VCaP (cell line): ENCODE data around the gene YJU2.

Experiments
- H3K27ac ChIP-seq: fragments of 450-650 bp; 2 replicates; pipeline ENCODE4 v1.5.1; 2017
- TF ChIP-seq, protein P1 (sequence below): fragments of 450-650 bp; conservative IDR thresholded peaks from 2 replicates; pipeline ENCODE4 v1.5.1; 2017; ENCODE audit warnings: mild to moderate bottlenecking, moderate library complexity

Gene YJU2

DNA sequence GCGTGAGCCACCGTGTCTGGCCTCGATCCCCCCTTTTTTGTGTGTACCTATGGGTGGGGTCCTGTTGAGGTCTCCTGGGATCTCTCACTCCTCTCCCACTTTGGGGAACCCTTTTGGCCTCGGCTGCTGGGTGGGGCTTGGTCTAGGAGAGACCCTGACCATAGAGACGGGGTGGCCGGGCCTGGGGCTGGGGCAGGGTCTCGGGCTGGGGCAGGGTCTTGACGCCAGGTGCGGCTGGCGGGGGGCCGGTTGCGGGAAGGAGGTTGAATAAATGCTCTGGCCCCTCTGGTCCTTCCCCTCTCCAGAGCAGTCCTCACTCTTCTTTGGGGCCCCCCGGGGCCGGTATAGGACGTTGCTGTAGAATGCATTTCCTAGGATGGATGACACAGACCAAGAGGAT lies 45.6 kb downstream of the YJU2 start:
- H3K27ac ChIP-seq: no peak overlapping the region
- TF ChIP-seq, protein P1, sequence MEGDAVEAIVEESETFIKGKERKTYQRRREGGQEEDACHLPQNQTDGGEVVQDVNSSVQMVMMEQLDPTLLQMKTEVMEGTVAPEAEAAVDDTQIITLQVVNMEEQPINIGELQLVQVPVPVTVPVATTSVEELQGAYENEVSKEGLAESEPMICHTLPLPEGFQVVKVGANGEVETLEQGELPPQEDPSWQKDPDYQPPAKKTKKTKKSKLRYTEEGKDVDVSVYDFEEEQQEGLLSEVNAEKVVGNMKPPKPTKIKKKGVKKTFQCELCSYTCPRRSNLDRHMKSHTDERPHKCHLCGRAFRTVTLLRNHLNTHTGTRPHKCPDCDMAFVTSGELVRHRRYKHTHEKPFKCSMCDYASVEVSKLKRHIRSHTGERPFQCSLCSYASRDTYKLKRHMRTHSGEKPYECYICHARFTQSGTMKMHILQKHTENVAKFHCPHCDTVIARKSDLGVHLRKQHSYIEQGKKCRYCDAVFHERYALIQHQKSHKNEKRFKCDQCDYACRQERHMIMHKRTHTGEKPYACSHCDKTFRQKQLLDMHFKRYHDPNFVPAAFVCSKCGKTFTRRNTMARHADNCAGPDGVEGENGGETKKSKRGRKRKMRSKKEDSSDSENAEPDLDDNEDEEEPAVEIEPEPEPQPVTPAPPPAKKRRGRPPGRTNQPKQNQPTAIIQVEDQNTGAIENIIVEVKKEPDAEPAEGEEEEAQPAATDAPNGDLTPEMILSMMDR: no peak

DNA sequence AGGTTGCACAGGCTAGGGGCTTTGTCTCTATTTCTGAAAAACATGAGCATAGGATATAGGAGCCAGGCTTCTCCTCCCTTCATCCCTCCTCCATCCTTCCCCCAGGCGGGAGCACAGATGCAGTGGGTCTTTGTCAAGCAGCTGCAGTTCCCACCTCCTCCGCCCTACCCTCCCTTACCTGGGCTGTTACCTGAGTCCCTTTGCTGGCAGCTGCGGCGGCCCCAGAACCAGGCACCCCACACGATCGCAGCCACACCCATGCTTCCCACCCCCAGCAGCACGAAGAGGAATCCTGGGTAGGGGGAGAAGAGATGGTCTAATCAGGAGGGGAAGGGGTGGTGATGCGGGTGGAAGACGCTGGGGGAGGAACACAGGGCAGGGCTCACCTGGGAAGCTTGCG lies 47.5 kb downstream of the YJU2 start:
- no peak overlapping the region for H3K27ac ChIP-seq
- TF ChIP-seq, protein P1: no peak

DNA sequence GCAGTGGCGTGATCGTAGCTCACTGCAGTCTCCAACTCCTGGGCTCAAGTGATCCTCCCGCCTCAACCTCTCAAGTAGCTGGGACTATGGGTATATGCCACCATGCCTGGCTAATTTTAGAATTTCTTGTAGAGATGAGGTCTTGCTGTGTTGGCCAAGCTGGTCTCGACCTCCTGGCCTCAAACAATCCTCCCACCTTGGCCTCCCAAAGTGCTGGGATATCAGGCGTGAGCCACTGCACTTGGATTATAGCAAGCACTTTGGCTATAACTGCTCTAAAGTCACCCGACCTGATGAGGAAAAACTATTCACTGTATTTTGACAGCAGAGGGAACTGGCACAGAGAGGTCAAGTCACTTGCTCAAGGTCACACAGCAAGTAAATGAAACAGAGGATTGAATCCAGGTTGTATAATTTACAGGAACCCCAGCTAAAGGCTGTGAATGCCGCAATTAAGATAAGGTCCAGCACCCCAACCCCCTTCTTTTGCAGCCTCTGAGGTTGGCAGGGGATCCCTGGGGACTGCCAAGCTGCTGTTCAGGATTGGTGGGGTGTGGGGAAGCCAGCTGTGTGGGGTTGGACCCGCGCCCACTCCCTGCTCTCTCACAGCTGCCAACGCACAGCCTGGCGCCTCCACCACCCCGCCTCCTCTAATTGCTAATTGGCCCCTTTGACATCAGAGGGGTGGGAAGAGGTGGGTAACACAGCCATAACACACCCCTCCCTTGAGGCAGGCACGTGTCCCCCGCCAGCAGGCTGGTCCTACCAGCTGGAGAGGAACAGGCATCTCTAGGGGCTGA lies 49.3 kb downstream of the YJU2 start:
- no peak overlapping the region for H3K27ac ChIP-seq
- TF ChIP-seq, protein P1: no peak

DNA sequence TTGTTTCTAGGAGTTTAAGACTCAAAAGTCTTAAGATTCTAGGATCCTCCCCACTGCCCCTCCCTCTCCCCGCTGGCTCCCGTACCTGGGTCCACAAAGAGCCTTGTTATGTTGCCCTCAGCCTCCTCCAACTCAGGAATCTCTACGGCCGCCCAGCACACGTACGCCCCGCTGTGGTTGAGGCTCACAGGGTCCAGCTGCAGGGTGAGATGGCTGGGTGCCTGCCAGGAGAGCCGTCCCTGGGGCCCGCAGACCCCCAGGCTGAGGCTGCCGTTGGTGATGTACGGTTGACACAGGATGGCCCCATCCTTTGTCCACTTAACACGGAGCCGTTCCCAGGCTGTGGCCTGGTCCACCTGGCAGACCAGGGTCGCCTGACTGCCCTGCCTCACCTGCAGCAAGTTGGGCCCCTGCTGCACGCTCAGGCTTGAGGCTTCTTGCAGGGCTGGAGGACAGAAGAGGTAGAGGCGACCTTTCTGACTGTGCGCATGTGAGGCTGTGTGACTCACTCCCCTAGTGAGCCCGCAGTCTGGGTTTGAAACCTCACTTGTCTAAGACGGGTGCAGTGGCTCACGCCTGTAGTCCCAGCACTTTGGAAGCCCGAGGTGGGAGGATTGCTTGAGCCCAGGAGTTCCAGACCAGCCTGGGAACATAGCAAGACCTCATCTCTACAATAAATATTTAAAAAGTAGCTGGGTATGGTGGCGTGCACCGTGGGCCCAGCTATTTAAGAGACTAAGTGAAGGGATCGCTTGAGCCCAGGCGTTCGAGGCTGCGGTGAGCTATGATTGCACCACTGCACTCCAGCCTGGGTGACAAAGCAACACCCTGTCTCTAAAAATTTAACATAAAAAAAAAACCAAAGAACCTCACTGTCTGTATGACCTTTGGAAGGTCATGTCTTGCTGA lies 51.3 kb downstream of the YJU2 start:
- TF ChIP-seq, protein P1: no peak
- H3K27ac ChIP-seq: no peak overlapping the region

DNA sequence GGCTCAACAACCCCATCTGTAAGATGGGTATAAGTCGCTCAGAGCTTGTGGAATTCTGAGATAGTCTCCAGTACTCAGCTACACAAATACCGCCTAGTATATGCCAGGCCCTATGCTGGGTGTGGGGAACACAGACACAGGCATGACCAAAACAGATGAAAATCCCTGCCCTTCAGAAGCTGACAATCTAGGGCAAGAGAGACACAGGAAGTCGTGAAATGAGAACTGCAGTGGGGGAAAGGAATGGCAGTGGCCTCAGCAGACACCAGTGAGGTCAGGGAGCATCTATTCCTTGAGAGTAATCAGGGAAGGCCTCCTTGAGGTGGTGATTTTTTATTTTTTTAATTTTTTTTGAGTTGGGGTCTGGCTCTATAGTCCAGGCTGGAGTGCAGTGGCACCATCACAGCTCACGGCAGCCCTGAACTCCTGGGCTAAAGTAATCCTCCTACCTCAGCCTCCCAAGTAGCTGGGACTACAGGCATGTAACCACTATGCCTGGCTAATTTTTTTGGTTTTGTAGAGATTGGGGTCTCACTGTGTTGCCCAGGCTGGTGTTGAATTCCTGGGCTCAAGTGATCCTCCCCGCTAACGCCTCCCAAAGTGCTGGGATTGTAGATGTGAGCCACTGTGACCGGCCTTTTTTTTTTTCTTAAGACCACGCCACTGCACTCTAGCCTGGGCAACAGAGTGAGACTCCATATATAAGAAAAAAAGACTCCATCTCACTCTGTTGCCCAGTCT lies 52.1 kb downstream of the YJU2 start:
- TF ChIP-seq, protein P1: no peak
- no peak overlapping the region for H3K27ac ChIP-seq

DNA sequence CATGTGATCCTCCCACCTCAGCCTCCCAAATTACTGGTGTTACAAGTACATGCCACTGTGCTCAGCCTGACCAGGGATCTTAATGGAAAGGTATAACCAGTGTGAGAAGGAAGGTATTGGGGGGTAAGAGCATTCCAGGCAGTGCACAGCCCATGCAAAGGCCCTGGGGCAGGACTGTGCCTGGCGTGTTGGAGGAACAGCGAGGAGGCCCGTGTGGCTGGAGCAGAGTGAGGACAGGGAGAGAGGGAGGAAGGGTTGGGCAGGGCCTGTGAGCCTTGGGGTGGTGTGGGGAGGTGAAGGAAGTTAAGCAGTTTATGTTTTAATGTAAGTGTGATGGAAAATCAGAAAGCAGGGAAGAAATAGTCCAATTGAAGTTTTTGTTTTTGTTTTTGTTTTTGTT lies 53.7 kb downstream of the YJU2 start:
- TF ChIP-seq, protein P1: no peak
- H3K27ac ChIP-seq: no peak overlapping the region
